C4-2B (cell line): Measurements from ENCODE around the gene SOBP.

ENCODE experiments used
- ZFX ChIP-seq: fragments of 450-650 bp; IDR thresholded peaks from 2 replicates; pipeline ENCODE4 v1.6.1; 2017
- TF ChIP-seq, protein P1 (sequence below): fragments of 450-650 bp; conservative IDR thresholded peaks from 2 replicates; pipeline ENCODE4 v1.5.1; 2017; ENCODE audit warnings: mild to moderate bottlenecking

DNA sequence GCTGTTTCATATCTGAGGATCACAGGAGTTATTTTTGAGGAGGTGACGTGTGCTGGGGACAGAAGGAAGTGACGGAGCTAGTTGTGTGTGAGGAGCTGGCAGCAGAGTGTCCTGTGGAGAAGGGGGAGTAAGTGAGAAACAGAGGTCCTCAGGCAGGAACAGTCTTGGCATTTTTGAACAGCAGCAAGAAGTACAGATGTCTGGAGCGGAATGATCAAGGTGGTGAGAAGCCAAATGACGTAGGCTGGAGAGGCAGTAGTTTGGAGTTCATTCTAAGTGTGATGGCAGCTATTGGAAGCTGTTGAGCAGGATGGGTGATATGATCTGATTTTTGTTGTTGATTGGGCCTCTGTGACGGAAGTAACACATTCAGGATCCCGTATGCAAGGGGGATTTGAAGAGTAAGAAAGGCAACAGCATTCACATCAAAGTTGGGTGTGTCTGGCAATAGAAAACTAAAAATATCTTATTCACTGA is 52.3 kb downstream of the SOBP start:
- TF ChIP-seq, protein P1, sequence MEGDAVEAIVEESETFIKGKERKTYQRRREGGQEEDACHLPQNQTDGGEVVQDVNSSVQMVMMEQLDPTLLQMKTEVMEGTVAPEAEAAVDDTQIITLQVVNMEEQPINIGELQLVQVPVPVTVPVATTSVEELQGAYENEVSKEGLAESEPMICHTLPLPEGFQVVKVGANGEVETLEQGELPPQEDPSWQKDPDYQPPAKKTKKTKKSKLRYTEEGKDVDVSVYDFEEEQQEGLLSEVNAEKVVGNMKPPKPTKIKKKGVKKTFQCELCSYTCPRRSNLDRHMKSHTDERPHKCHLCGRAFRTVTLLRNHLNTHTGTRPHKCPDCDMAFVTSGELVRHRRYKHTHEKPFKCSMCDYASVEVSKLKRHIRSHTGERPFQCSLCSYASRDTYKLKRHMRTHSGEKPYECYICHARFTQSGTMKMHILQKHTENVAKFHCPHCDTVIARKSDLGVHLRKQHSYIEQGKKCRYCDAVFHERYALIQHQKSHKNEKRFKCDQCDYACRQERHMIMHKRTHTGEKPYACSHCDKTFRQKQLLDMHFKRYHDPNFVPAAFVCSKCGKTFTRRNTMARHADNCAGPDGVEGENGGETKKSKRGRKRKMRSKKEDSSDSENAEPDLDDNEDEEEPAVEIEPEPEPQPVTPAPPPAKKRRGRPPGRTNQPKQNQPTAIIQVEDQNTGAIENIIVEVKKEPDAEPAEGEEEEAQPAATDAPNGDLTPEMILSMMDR: no peak
- no peak for TF ChIP-seq ZFX
